ENCODE results near the gene TMEM219. TPM values are rescaled to one million over a fixed set of nuclear protein-coding genes. Genes with fewer than 3 reads are reported as not detected.
"Not testable (repeated sequence)": the region's sequence is repeated elsewhere in the genome, so short reads cannot be mapped to it uniquely, and the experiment has no call there.

The TMEM219 gene
- total RNA-seq, 2 experiments from 2014 or later = 31.9 to 35.5 TPM

- CTCF ChIA-PET = interaction anchor here (0.7 kb wide), 1 partner anchor 119 kb away, joined by 3 read pairs; no protein-coding TSS in a partner anchor
Observed at GRCh38 chr16:30011714-30012504, 50.0 kb downstream of the TMEM219 start.

GRCh38 chr16:30012598-30012997 is 50.7 kb downstream of the TMEM219 start:
- H3K36me3 Mint-ChIP-seq (ENCODE audit: low read depth); H3K4me1 Mint-ChIP-seq (ENCODE audit: low read depth); DNase-seq; intact Hi-C loops (cut with micrococcal nuclease); H3K9me3 Mint-ChIP-seq; H3K27ac Mint-ChIP-seq: not testable (repeated sequence)
- Mint-ChIP-seq H3K27me3 (ENCODE audit: low read depth) (peaks cover 18% of the 10 kb centered on the region), H3K4me3 (peak overlapping the region; percentile 29)
- CTCF ChIA-PET = interaction anchor here (0.7 kb wide), 1 partner anchor 119 kb away, joined by 3 read pairs; no protein-coding TSS in a partner anchor

More at GRCh38 chr16:30011714-30012504, 50.0 kb downstream of the TMEM219 start:
- Mint-ChIP-seq H3K4me3 (peak overlapping the region; percentile 72), H3K27me3 (ENCODE audit: low read depth) (peaks cover 18% of the 10 kb centered on the region), H3K27ac (no peak overlapping the region), H3K4me1 (ENCODE audit: low read depth) (peaks cover 7% of the 10 kb centered on the region), H3K9me3 (no peaks in the 10 kb centered on the region), H3K36me3 (ENCODE audit: low read depth) (no peaks in the 10 kb centered on the region)
- DNase-seq = no peak
- intact Hi-C loops (cut with micrococcal nuclease) = no loop called here

- H3K36me3 Mint-ChIP-seq (ENCODE audit: low read depth); H3K4me1 Mint-ChIP-seq (ENCODE audit: low read depth); H3K4me3 Mint-ChIP-seq; DNase-seq; intact Hi-C loops (cut with micrococcal nuclease); H3K27ac Mint-ChIP-seq; H3K27me3 Mint-ChIP-seq (ENCODE audit: low read depth); H3K9me3 Mint-ChIP-seq: not testable (repeated sequence)
- CTCF ChIA-PET = interaction anchor here (0.6 to 1.8 kb wide), 3 partner anchors 10 to 167 kb away, joined by 3 to 6 read pairs (median 4); no protein-coding TSS in a partner anchor
Observed at GRCh38 chr16:30015450-30015849, 53.6 kb downstream of the TMEM219 start.

- Mint-ChIP-seq H3K36me3 (ENCODE audit: low read depth) (no peaks in the 10 kb centered on the region), H3K4me3 (no peak overlapping the region), H3K27ac (no peak overlapping the region), H3K27me3 (ENCODE audit: low read depth) (peaks cover 5% of the 10 kb centered on the region), H3K4me1 (ENCODE audit: low read depth) (peaks cover 6% of the 10 kb centered on the region), H3K9me3 (no peaks in the 10 kb centered on the region)
- CTCF ChIA-PET = interaction anchor here (1.8 kb wide), 1 partner anchor 16 kb away, joined by 6 read pairs; no protein-coding TSS in a partner anchor
- intact Hi-C loops (cut with micrococcal nuclease) = no loop called here
- no peak for DNase-seq
Observed at GRCh38 chr16:30016555-30017276, 54.8 kb downstream of the TMEM219 start.

- H3K27me3 Mint-ChIP-seq (ENCODE audit: low read depth) = no peaks in the 10 kb centered on the region
- no peaks in the 10 kb centered on the region for H3K36me3 Mint-ChIP-seq (ENCODE audit: low read depth)
- H3K27ac Mint-ChIP-seq = no peak overlapping the region
- peaks cover 3% of the 10 kb centered on the region for H3K4me1 Mint-ChIP-seq (ENCODE audit: low read depth)
- intact Hi-C loops (cut with micrococcal nuclease) = no loop called here
- H3K4me3 Mint-ChIP-seq = no peak overlapping the region
- no peaks in the 10 kb centered on the region for H3K9me3 Mint-ChIP-seq
- no peak for DNase-seq
- CTCF ChIA-PET = interaction anchor here (1.8 kb wide), 1 partner anchor 15 kb away, joined by 6 read pairs; no protein-coding TSS in a partner anchor
Observed at GRCh38 chr16:30017277-30017656, 55.4 kb downstream of the TMEM219 start.

GRCh38 chr16:30017937-30018336 is 56.1 kb downstream of the TMEM219 start:
- H3K4me3 Mint-ChIP-seq; H3K36me3 Mint-ChIP-seq (ENCODE audit: low read depth); DNase-seq; H3K4me1 Mint-ChIP-seq (ENCODE audit: low read depth); H3K27me3 Mint-ChIP-seq (ENCODE audit: low read depth); intact Hi-C loops (cut with micrococcal nuclease); H3K9me3 Mint-ChIP-seq; CTCF ChIA-PET; H3K27ac Mint-ChIP-seq: not testable (repeated sequence)

GRCh38 chr16:30018731-30019158 is 56.9 kb downstream of the TMEM219 start:
- Mint-ChIP-seq H3K27me3 (ENCODE audit: low read depth) (no peaks in the 10 kb centered on the region), H3K4me3 (no peak overlapping the region), H3K4me1 (ENCODE audit: low read depth) (peaks cover 3% of the 10 kb centered on the region), H3K9me3 (no peaks in the 10 kb centered on the region), H3K27ac (no peak overlapping the region), H3K36me3 (ENCODE audit: low read depth) (no peaks in the 10 kb centered on the region)
- DNase-seq = no peak
- CTCF ChIA-PET = interaction anchor here (1.2 to 1.7 kb wide), 2 partner anchors 13 to 318 kb away, joined by 3 to 12 read pairs; partner anchors contain the start of gene TLCD3B
- intact Hi-C loops (cut with micrococcal nuclease) = no loop called here

Other genes starting within 250 kb of the TMEM219 start
- 10 to 100 TPM; 11.4 to 12.1 TPM for gene C16orf54, start 216.1 kb upstream of the TMEM219 start, total RNA-seq
- not detected for gene ZG16, start 183.8 kb upstream of the TMEM219 start, total RNA-seq
- 100 to 1,000 TPM; 201 to 209 TPM for gene KIF22, start 171.3 kb upstream of the TMEM219 start, total RNA-seq
- 100 to 1,000 TPM; 290 to 330 TPM for gene MAZ, start 155.6 kb upstream of the TMEM219 start, total RNA-seq
- under 1 TPM; 0.83 to 0.94 TPM for gene PRRT2, start 149.9 kb upstream of the TMEM219 start, total RNA-seq
- 10 to 100 TPM; 16.9 to 19.3 TPM for gene PAGR1, start 145.9 kb upstream of the TMEM219 start, total RNA-seq
- gene MVP, start 141.6 kb upstream of the TMEM219 start, total RNA-seq = 10 to 100 TPM; 84.1 to 86.9 TPM
- 10 to 100 TPM; 29.0 to 31.0 TPM for gene CDIPT, start 98.9 kb upstream of the TMEM219 start, total RNA-seq
- under 1 TPM; 0.30 to 0.31 TPM for gene SEZ6L2, start 62.5 kb upstream of the TMEM219 start, total RNA-seq
- gene ASPHD1, start 61.6 kb upstream of the TMEM219 start, total RNA-seq = 1 to 10 TPM; 1.3 to 1.7 TPM
- gene KCTD13, start 35.9 kb upstream of the TMEM219 start, total RNA-seq = 10 to 100 TPM; 25.8 to 29.4 TPM
- 10 to 100 TPM; 20.9 to 21.6 TPM for gene TAOK2, start 11.8 kb downstream of the TMEM219 start, total RNA-seq
- 10 to 100 TPM; 40.8 to 43.9 TPM for gene HIRIP3, start 33.5 kb downstream of the TMEM219 start, total RNA-seq
- 10 to 100 TPM; 62.0 to 65.4 TPM for gene INO80E, start 34.2 kb downstream of the TMEM219 start, total RNA-seq
- under 1 TPM; 0.64 to 0.86 TPM for gene DOC2A, start 48.9 kb downstream of the TMEM219 start, total RNA-seq
- gene C16orf92, start 61.1 kb downstream of the TMEM219 start, total RNA-seq = not detected
- gene TLCD3B, start 69.2 kb downstream of the TMEM219 start, total RNA-seq = 1 to 10 TPM; 4.6 to 6.1 TPM
- gene ALDOA, start 103.7 kb downstream of the TMEM219 start, total RNA-seq = 1,000 to 10,000 TPM; 1,750 to 1,795 TPM
- 100 to 1,000 TPM; 104 to 105 TPM for gene PPP4C, start 113.9 kb downstream of the TMEM219 start, total RNA-seq
- 1 to 10 TPM; 3.6 to 4.7 TPM for gene TBX6, start 129.8 kb downstream of the TMEM219 start, total RNA-seq
- gene YPEL3, start 134.1 kb downstream of the TMEM219 start, total RNA-seq = 10 to 100 TPM; 24.6 to 27.3 TPM
- gene GDPD3, start 151.5 kb downstream of the TMEM219 start, total RNA-seq = 10 to 100 TPM in 1 of 2 experiments, 1 to 10 TPM in 1; 9.1 to 10.3 TPM
- 10 to 100 TPM; 64.3 to 64.5 TPM for gene MAPK3, start 161.1 kb downstream of the TMEM219 start, total RNA-seq
- 100 to 1,000 TPM; 855 to 866 TPM for gene CORO1A, start 221.5 kb downstream of the TMEM219 start, total RNA-seq
- 100 to 1,000 TPM; 160 to 173 TPM for gene BOLA2B, start 231.6 kb downstream of the TMEM219 start, total RNA-seq
- gene SLX1A, start 231.8 kb downstream of the TMEM219 start, total RNA-seq = 10 to 100 TPM; 35.4 to 42.5 TPM
- gene SULT1A3, start 237.2 kb downstream of the TMEM219 start, total RNA-seq = 1 to 10 TPM; 8.7 to 9.2 TPM